Natural killer cell (primary cell): ENCODE measurements around the gene LZTS2. TPM values are rescaled to one million over a fixed set of nuclear protein-coding genes. Genes with fewer than 3 reads are reported as not detected.

ENCODE experiments used
- ATAC-seq, 3 donors: fragments of 150-1000 bp in 2 of 3; fragments of 200-7000 bp in 1 of 3; cut with Tn5 transposase; 1 replicate in 1 of 3; 2 replicates in 2 of 3; pipeline ENCODE4 v1.10.0; 2021; ENCODE audit warnings: mild to moderate bottlenecking in 2 of 3, moderate library complexity in 2 of 3
- DNase-seq, 2 donors: peaks; one replicate each; pipeline versions ENCODE4 v3.0.0 to v3.0.0-alpha.2; 2013 to 2021; ENCODE audit warnings: mixed read lengths in 1 of 2
- H3K27ac ChIP-seq: one replicate; pipeline ENCODE4 v1.5.1; 2013; ENCODE audit warnings: mild to moderate bottlenecking, low read length
- H3K27me3 ChIP-seq: one replicate; pipeline ENCODE4 v1.6.1; 2013; ENCODE audit warnings: low read length; ENCODE audit not compliant: control insufficient read depth, insufficient read depth
- H3K36me3 ChIP-seq: one replicate; pipeline ENCODE4 v1.6.1; 2013; ENCODE audit warnings: low read length; ENCODE audit not compliant: control insufficient read depth, insufficient read depth
- H3K4me1 ChIP-seq: one replicate; pipeline ENCODE4 v1.6.1; 2013; ENCODE audit warnings: low read length; ENCODE audit not compliant: control insufficient read depth, insufficient read depth
- H3K4me3 ChIP-seq: one replicate; pipeline ENCODE4 v1.5.1; 2013; ENCODE audit warnings: low read length
- H3K9me3 ChIP-seq: one replicate; pipeline ENCODE4 v1.6.1; 2013; ENCODE audit warnings: low read length; ENCODE audit not compliant: control insufficient read depth, insufficient read depth
- H3K27ac Mint-ChIP-seq, 2 donors: one replicate each; pipeline ENCODE4 v1.8.0; 2022; ENCODE audit warnings: mild to moderate bottlenecking in 2 of 2, mixed read lengths in 2 of 2, moderate library complexity in 1 of 2
- H3K27me3 Mint-ChIP-seq, 2 donors: one replicate each; pipeline ENCODE4 v1.8.0; 2022; ENCODE audit warnings: low read depth in 2 of 2, mixed read lengths in 2 of 2
- H3K36me3 Mint-ChIP-seq: one replicate; pipeline ENCODE4 v1.8.0; 2022; ENCODE audit warnings: mixed read lengths
- H3K4me1 Mint-ChIP-seq, 2 donors: one replicate each; pipeline ENCODE4 v1.8.0; 2022; ENCODE audit warnings: mixed read lengths in 2 of 2
- H3K4me3 Mint-ChIP-seq: one replicate; pipeline ENCODE4 v1.8.0; 2022; ENCODE audit warnings: mild to moderate bottlenecking, moderate library complexity, mixed read lengths
- H3K9me3 Mint-ChIP-seq, 2 donors: one replicate each; pipeline ENCODE4 v1.8.0; 2022; ENCODE audit warnings: mixed read lengths in 2 of 2
- WGBS: methylation state at CpG from one replicate; pipeline ENCODE4 v1.1.7; 2013; ENCODE audit warnings: missing lambda C conversion rate; ENCODE audit not compliant: insufficient coverage; 5-methylcytosine and 5-hydroxymethylcytosine counted together
- intact Hi-C: fragments of 100-400 bp; cut with micrococcal nuclease; formaldehyde crosslinking; loops from one replicate; pipeline ENCODE4 v1.14.2; 2022
- total RNA-seq, 4 donors: library from RNA; stranded (reverse); fragments of 120-200 nt in 1 of 4; gene quantifications; one replicate each; pipeline versions ENCODE4 v1.2.3 to v1.2.4, GENCODE V29; 2013 to 2022
- TF ChIP-seq, protein P1 (sequence below): fragments of 200-600 bp; IDR thresholded peaks from one replicate; pipeline ENCODE4 v1.8.0; 2022; ENCODE audit warnings: antibody characterized with exemption

The LZTS2 gene
- total RNA-seq, 3 donors from 2014 or later (not counting 1 experiment from before 2014, with no cell fraction given), result 8.0 to 16.1 (median 11.7) TPM

- 22% methylated on average over 62 of the region's 62 CpGs for WGBS
- H3K9me3 ChIP-seq, result no peaks in the 10 kb centered on the region
- peaks cover 13 to 21% of the 10 kb centered on the region in 2 donors for H3K4me1 Mint-ChIP-seq
- no peak overlapping the region for H3K4me3 ChIP-seq
- TF ChIP-seq, protein P1, sequence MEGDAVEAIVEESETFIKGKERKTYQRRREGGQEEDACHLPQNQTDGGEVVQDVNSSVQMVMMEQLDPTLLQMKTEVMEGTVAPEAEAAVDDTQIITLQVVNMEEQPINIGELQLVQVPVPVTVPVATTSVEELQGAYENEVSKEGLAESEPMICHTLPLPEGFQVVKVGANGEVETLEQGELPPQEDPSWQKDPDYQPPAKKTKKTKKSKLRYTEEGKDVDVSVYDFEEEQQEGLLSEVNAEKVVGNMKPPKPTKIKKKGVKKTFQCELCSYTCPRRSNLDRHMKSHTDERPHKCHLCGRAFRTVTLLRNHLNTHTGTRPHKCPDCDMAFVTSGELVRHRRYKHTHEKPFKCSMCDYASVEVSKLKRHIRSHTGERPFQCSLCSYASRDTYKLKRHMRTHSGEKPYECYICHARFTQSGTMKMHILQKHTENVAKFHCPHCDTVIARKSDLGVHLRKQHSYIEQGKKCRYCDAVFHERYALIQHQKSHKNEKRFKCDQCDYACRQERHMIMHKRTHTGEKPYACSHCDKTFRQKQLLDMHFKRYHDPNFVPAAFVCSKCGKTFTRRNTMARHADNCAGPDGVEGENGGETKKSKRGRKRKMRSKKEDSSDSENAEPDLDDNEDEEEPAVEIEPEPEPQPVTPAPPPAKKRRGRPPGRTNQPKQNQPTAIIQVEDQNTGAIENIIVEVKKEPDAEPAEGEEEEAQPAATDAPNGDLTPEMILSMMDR, result no peak
- peaks cover 44 to 47% of the 10 kb centered on the region in 2 donors for H3K27me3 Mint-ChIP-seq
- H3K27ac ChIP-seq, result no peak overlapping the region
- H3K4me1 ChIP-seq, result peaks cover 13% of the 10 kb centered on the region
- no peaks in the 10 kb centered on the region for H3K36me3 Mint-ChIP-seq
- H3K36me3 ChIP-seq, result no peaks in the 10 kb centered on the region
- intact Hi-C loops, result no loop called here
- H3K9me3 Mint-ChIP-seq, result no peaks in the 10 kb centered on the region
- no peak for DNase-seq
- H3K27me3 ChIP-seq, result peaks cover 42% of the 10 kb centered on the region
- H3K4me3 Mint-ChIP-seq, result no peak overlapping the region
- no peak overlapping the region for H3K27ac Mint-ChIP-seq
- ATAC-seq, result no peak
These were observed 48.6 kb downstream of the LZTS2 start for GRCh38 chr10:101047961-101048892.

GRCh38 chr10:101050208-101051069, 50.8 kb downstream of the LZTS2 start:
- Mint-ChIP-seq H3K4me1 (peaks cover 8 to 15% of the 10 kb centered on the region in 2 donors), H3K27me3 (peaks cover 44 to 47% of the 10 kb centered on the region in 2 donors), H3K27ac (no peak overlapping the region), H3K36me3 (no peaks in the 10 kb centered on the region), H3K9me3 (no peaks in the 10 kb centered on the region), H3K4me3 (peak overlapping the region; percentile 43)
- Histone ChIP-seq H3K4me1 (peaks cover 9% of the 10 kb centered on the region), H3K9me3 (no peaks in the 10 kb centered on the region), H3K4me3 (no peak overlapping the region), H3K27ac (no peak overlapping the region), H3K36me3 (no peaks in the 10 kb centered on the region), H3K27me3 (peaks cover 36% of the 10 kb centered on the region)
- WGBS, result 15% methylated on average over 42 of the region's 42 CpGs
- DNase-seq, result peak; percentile 80 to 82
- intact Hi-C loops, result no loop called here
- ATAC-seq, result peak; percentile 81 to 98 (median 97)
- TF ChIP-seq, protein P1, result peak; percentile 81

GRCh38 chr10:101052285-101052684, 52.7 kb downstream of the LZTS2 start:
- 97% methylated on average over 3 of the region's 3 CpGs for WGBS
- Mint-ChIP-seq H3K4me1 (peaks cover 8 to 15% of the 10 kb centered on the region in 2 donors), H3K36me3 (no peaks in the 10 kb centered on the region), H3K27me3 (peaks cover 33% of the 10 kb centered on the region in 2 donors), H3K4me3 (no peak overlapping the region), H3K9me3 (no peaks in the 10 kb centered on the region), H3K27ac (no peak overlapping the region)
- Histone ChIP-seq H3K36me3 (no peaks in the 10 kb centered on the region), H3K4me1 (peaks cover 9% of the 10 kb centered on the region), H3K27ac (no peak overlapping the region), H3K9me3 (no peaks in the 10 kb centered on the region), H3K4me3 (no peak overlapping the region), H3K27me3 (peaks cover 34% of the 10 kb centered on the region)
- TF ChIP-seq, protein P1, result no peak
- ATAC-seq, result no peak
- no peak for DNase-seq
- intact Hi-C loops, result no loop called here
